HG03025 (cell line): ENCODE data around the gene TK1.
"Not testable (repeated sequence)": the region's sequence is repeated elsewhere in the genome, so short reads cannot be mapped to it uniquely, and the experiment has no call there.

Experiments
- ATAC-seq: cut with Tn5 transposase; IDR thresholded peaks from one replicate; pipeline ENCODE4 v1.9.1; 2021; ENCODE audit warnings: mild to moderate bottlenecking, moderate library complexity; ENCODE audit not compliant: unreplicated experiment, low FRiP score

Gene TK1

GRCh38 chr17:78154903-78155811 lies 31.7 kb downstream of the TK1 start:
- ATAC-seq, result no peak

- no peak for ATAC-seq
Observed at GRCh38 chr17:78151514-78152008, 35.3 kb downstream of the TK1 start.

GRCh38 chr17:78148286-78149016 lies 38.4 kb downstream of the TK1 start:
- no peak for ATAC-seq

GRCh38 chr17:78147315-78147998 lies 39.4 kb downstream of the TK1 start:
- ATAC-seq, result no peak

GRCh38 chr17:78146881-78147280 lies 40.0 kb downstream of the TK1 start:
- ATAC-seq, result no peak

GRCh38 chr17:78146471-78146869 lies 40.4 kb downstream of the TK1 start:
- no peak for ATAC-seq

- no peak for ATAC-seq
Observed at GRCh38 chr17:78144736-78145641, 41.9 kb downstream of the TK1 start.

- no peak for ATAC-seq
Observed at GRCh38 chr17:78144147-78144719, 42.6 kb downstream of the TK1 start.

- ATAC-seq, result no peak
Observed at GRCh38 chr17:78143214-78144146, 43.4 kb downstream of the TK1 start.

GRCh38 chr17:78142119-78142861 lies 44.6 kb downstream of the TK1 start:
- no peak for ATAC-seq

- no peak for ATAC-seq
Observed at GRCh38 chr17:78141437-78142118, 45.3 kb downstream of the TK1 start.

- ATAC-seq, result peak; percentile 57
Observed at GRCh38 chr17:78140169-78141051, 46.4 kb downstream of the TK1 start.

- not testable (repeated sequence) for ATAC-seq
Observed at GRCh38 chr17:78139861-78140168, 47.0 kb downstream of the TK1 start.

GRCh38 chr17:78138204-78139060 lies 48.4 kb downstream of the TK1 start:
- ATAC-seq, result no peak

- ATAC-seq, result no peak
Observed at GRCh38 chr17:78137392-78138203, 49.3 kb downstream of the TK1 start.
